Kidney epithelial cell (primary cell): ENCODE results near the gene AGXT. TPM values are rescaled to one million over a fixed set of nuclear protein-coding genes. Genes with fewer than 3 reads are reported as not detected.
A peak's percentile ranks its signal among the peaks of the same experiment; 100 is the strongest.

ENCODE experiments used
- DNase-seq: peaks from one replicate; pipeline ENCODE4 v3.0.0-alpha.2; 2010; ENCODE audit warnings: low read depth
- H3K27me3 ChIP-seq: 2 replicates; pipeline ENCODE4 v1.6.0; 2011; ENCODE audit warnings: low read length; ENCODE audit not compliant: control insufficient read depth, insufficient read depth
- H3K36me3 ChIP-seq: 2 replicates; pipeline ENCODE4 v1.5.1; 2011; ENCODE audit warnings: low read length; ENCODE audit not compliant: control insufficient read depth, insufficient read depth
- H3K4me3 ChIP-seq: 2 replicates; pipeline ENCODE4 v1.5.1; 2011; ENCODE audit warnings: low read depth, mild to moderate bottlenecking, control low read depth, low read length
- total RNA-seq: library from RNA; depleted of rRNA; stranded (reverse); fragments of >200 nt; gene quantifications from 2 replicates; pipeline ENCODE4 v1.2.3, GENCODE V29; 2015
- TF ChIP-seq, protein P1 (sequence below): IDR thresholded peaks from 2 replicates; pipeline ENCODE4 v1.5.1; 2011; ENCODE audit warnings: mild to moderate bottlenecking, moderate library complexity, low read length, control low read depth, inconsistent platforms; ENCODE audit not compliant: insufficient read depth, poor library complexity, severe bottlenecking

The AGXT gene
- total RNA-seq = 0.25 TPM in 1 of 2 replicates, not detected in the other

DNA sequence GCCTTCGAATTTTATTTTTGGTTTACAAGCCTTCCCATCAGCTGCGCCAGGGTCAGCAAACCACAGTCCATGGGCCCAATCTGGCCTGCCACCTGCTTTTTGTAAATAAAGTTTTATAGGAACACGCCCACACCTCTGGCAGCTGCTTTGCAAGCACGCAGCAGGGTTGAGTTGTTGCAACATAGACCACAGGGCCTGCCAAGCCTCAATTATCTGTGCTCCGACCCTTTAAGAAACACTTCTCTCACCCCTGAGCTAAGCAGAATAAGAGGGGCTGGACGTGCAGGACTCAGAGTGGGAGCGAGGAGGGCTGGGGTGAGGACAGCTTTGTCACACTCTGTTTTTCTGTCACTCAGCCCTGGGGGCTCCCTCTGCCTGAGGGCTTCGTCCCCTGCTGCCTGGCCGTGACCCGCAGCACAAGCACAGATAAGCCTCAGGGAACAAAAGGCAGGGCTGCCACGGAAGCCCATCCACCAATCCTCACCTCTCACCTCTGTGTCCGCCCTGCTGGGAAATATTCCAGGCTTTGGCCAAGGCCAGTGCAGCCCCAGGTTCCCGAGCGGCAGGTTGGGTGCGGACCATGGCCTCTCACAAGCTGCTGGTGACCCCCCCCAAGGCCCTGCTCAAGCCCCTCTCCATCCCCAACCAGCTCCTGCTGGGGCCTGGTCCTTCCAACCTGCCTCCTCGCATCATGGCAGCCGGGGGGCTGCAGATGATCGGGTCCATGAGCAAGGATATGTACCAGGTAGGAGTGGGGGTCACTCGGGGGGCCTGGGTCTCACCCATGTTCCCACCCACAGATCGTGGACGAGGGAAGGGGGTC, at the start of gene AGXT:
AGXT (plus strand) TSS at position 539 of the 823 bp plus-strand sequence; CDS start at position 581, 42 bp downstream.
- DNase-seq = no peak
- Histone ChIP-seq H3K36me3 (no peaks in the 10 kb centered on the region), H3K4me3 (no peak within 1 kb of the TSS), H3K27me3 (peaks cover 18% of the 10 kb centered on the region)
- TF ChIP-seq, protein P1, sequence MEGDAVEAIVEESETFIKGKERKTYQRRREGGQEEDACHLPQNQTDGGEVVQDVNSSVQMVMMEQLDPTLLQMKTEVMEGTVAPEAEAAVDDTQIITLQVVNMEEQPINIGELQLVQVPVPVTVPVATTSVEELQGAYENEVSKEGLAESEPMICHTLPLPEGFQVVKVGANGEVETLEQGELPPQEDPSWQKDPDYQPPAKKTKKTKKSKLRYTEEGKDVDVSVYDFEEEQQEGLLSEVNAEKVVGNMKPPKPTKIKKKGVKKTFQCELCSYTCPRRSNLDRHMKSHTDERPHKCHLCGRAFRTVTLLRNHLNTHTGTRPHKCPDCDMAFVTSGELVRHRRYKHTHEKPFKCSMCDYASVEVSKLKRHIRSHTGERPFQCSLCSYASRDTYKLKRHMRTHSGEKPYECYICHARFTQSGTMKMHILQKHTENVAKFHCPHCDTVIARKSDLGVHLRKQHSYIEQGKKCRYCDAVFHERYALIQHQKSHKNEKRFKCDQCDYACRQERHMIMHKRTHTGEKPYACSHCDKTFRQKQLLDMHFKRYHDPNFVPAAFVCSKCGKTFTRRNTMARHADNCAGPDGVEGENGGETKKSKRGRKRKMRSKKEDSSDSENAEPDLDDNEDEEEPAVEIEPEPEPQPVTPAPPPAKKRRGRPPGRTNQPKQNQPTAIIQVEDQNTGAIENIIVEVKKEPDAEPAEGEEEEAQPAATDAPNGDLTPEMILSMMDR = no peak

DNA sequence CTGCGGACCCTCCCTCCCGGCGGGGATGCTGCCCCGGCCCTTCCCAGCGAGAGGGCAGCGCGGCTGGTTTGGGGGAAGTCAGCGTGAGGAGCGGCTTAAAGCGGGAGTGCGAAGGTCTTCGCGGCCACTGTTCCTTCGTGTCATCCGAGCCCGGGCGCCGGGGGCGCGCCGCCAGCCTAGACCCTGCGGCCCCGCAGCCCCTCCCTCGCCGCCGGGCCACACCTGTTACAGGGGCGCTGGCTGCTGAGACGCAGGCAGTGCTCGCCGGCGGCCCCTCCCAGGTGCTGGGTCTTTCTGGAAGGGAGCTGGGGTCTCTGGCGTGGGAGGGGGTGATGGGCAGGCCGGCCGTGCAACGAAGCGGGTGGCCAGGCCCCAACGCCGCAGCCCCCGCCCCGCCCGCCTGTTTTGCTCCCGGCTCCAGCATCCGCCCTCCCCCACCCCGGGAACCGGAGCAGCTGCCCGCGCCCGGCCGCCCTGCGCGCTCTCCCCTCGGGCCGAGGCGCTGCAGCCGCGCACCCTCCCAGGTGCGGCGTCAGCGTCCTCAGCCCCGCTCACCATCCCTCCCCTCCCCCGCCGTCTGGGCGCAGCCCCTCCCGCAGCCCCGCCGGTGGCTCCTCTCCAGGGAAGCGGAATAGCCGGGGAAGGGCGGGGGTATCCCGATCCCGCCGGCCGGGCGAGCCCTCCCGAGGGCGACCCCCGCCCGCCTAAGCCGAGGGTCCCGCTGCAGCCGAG, 49.3 kb upstream of the AGXT start:
- Histone ChIP-seq H3K36me3 (no peaks in the 10 kb centered on the region), H3K27me3 (peaks cover 54% of the 10 kb centered on the region), H3K4me3 (peak overlapping the region; percentile 45)
- TF ChIP-seq, protein P1 = no peak
- no peak for DNase-seq

DNA sequence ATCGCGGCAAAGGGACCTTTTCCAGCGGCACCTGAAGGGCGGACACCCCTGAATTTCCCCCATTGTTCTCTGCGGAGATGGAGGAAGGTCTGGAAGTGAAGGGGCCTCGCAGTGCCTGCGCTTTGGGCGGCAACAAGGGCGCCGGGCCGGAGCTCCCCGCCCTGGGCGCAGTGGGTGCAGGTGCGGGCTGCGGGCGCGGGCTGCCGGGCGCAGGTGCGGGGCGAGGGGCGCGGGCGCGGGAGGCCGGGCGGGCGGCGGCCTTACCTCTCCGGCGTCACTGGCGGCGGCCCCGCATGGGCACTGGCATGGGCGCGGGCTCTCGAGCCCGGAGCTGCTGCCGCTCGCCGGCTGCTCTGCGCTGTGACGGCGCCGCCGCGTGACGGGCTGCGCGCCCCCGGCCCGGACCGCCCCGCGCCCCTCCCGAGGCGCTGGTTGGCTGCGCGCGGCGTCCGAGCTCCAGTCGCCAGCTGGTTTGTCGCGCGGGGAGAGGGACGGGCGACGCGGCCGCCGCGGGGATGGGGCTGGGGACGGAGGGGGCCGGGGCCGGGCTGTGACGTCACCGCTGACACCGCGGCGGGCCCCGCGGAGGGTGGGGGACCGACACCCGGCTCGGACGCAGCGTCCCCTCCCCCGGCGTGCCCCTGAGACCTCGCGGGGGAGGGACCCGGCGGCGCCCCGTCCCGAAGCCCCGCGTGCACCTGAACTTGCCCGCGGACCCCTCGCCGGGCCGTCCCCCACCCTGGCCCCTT, 48.6 kb upstream of the AGXT start, which contains the start of gene KIF1A:
KIF1A (minus strand) TSS at position 362 of the 749 bp plus-strand sequence. CDS start 22,467 bp downstream, outside the sequence.
- TF ChIP-seq, protein P1 = no peak
- no peak for DNase-seq
- Histone ChIP-seq H3K4me3 (peak within 1 kb of the TSS; percentile 45), H3K27me3 (peaks cover 56% of the 10 kb centered on the region), H3K36me3 (no peaks in the 10 kb centered on the region)

DNA sequence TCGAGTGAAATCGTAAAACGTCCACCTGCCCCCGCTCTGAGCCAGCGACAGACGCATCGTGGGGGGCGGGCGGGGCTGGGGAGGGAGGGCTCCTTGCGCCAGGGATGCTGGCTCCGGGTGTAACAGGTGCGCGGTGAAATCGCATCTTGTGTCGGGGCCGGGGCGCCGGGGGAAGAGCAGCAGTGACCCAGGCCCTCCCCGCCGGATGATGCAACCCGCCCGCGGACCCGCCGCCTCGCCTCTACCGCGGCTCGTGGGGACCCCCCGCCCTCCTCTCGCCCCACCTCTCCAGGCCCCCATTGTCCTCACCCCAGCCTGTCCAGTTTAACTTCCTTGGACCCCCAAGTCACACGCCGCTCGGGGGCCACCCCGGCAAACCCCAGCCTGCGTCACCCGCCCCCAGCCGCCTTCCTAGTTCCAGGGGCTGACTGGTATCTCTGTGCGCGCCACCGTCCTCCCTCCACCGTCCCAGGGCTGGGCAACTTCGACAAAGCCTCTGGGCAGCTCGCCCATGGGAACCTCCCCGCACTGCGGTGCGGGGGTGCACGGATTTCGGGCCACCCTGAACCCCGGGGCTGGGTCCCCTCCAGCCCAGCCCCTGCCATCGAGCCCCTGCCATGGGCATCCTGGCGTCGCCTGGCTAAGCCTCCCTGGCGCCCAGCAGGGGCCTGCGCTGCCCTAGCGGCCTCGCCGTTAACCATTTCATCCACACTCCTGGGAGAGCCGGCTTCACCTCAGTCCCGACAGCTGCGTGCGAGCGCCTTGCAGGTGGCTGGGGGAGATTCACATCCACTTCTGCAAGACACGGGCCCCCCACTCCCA, 47.8 kb upstream of the AGXT start:
- Histone ChIP-seq H3K27me3 (peaks cover 60% of the 10 kb centered on the region), H3K4me3 (peak overlapping the region; percentile 9), H3K36me3 (no peaks in the 10 kb centered on the region)
- DNase-seq = no peak
- TF ChIP-seq, protein P1 = no peak

DNA sequence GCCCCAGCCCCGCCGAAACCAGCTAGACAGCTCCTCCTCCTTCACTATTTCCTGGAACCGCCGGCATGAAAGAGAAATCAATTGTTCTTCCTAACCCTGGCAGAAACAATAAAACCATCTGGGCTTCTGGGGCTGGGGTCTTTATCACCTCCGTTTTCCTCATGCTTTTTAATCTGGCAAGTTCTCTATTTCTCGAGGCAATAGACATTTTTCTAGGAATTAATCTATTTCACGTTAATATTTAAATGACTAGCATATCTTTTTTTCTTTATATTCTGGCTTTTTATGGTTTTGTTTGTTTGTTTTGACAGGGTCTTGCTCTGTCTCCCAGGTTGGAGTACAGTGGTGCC, 47.2 kb upstream of the AGXT start:
- no peaks in the 10 kb centered on the region for H3K36me3 ChIP-seq
- H3K4me3 ChIP-seq = no peak overlapping the region
- TF ChIP-seq, protein P1 = no peak
- DNase-seq = no peak
- H3K27me3 ChIP-seq = peaks cover 60% of the 10 kb centered on the region
